ENCODE data around the gene SMIM8. TPM values are rescaled to one million over a fixed set of nuclear protein-coding genes. Genes with fewer than 3 reads are reported as not detected.

SMIM8 gene
- total RNA-seq, 1 donor from 2014 or later: 31.7 TPM

GRCh38 chr6:87375315-87375714, 52.9 kb downstream of the SMIM8 start:
- Histone ChIP-seq H3K9me3 (ENCODE audit: low read depth) (no peaks in the 10 kb centered on the region), H3K79me2 (ENCODE audit: low read depth) (no peaks in the 10 kb centered on the region), H2AFZ (replicated peaks) (no peak overlapping the region), H3K36me3 (no peaks in the 10 kb centered on the region), H3K4me2 (no peak overlapping the region), H3K9ac (no peak overlapping the region), H3K4me1 (no peaks in the 10 kb centered on the region), H3K27ac (no peak overlapping the region), H4K20me1 (ENCODE audit: low read depth) (no peaks in the 10 kb centered on the region), H3F3A (ENCODE audit: low read depth) (no peaks in the 10 kb centered on the region), H3K4me3 (no peak overlapping the region), H3K27me3 (no peaks in the 10 kb centered on the region)
- Mint-ChIP-seq H3K4me3 (no peak overlapping the region), H3K27ac (no peak overlapping the region), H3K36me3 (peaks cover 1% of the 10 kb centered on the region), H3K4me1 (no peaks in the 10 kb centered on the region), H3K27me3 (ENCODE audit: insufficient read depth, low read depth) (no peaks in the 10 kb centered on the region), H3K9me3 (no peaks in the 10 kb centered on the region)
- no peak for TF ChIP-seq CTCF (IDR thresholded peaks at IDR 0.05)
- TF ChIP-seq EZH2 (IDR thresholded peaks at IDR 0.05): no peak
- TF ChIP-seq EZH2phosphoT487 (IDR thresholded peaks at IDR 0.05): no peak
- no peak for DNase-seq (ENCODE audit: low spot score)

- H3K9me3 ChIP-seq (ENCODE audit: low read depth): no peaks in the 10 kb centered on the region
- DNase-seq (ENCODE audit: low spot score): no peak
- Mint-ChIP-seq H3K36me3 (peaks cover 1% of the 10 kb centered on the region), H3K27me3 (ENCODE audit: insufficient read depth, low read depth) (no peaks in the 10 kb centered on the region), H3K4me3 (no peak overlapping the region), H3K4me1 (no peaks in the 10 kb centered on the region), H3K27ac (no peak overlapping the region), H3K9me3 (no peaks in the 10 kb centered on the region)
- H3F3A ChIP-seq (ENCODE audit: low read depth): no peaks in the 10 kb centered on the region
- H2AFZ ChIP-seq (replicated peaks): no peak overlapping the region
- no peak overlapping the region for H3K4me3 ChIP-seq
- H4K20me1 ChIP-seq (ENCODE audit: low read depth): no peaks in the 10 kb centered on the region
- H3K4me1 ChIP-seq: no peaks in the 10 kb centered on the region
- no peaks in the 10 kb centered on the region for H3K79me2 ChIP-seq (ENCODE audit: low read depth)
- H3K27ac ChIP-seq: no peak overlapping the region
- no peak overlapping the region for H3K4me2 ChIP-seq
- H3K36me3 ChIP-seq: no peaks in the 10 kb centered on the region
- H3K9ac ChIP-seq: no peak overlapping the region
- TF ChIP-seq EZH2 (IDR thresholded peaks at IDR 0.05) (no peak), EZH2phosphoT487 (IDR thresholded peaks at IDR 0.05) (no peak), CTCF (IDR thresholded peaks at IDR 0.05) (no peak)
- no peaks in the 10 kb centered on the region for H3K27me3 ChIP-seq
Observed at GRCh38 chr6:87376643-87377042, 54.3 kb downstream of the SMIM8 start.

GRCh38 chr6:87378947-87379346, 56.6 kb downstream of the SMIM8 start:
- H3F3A ChIP-seq (ENCODE audit: low read depth): no peaks in the 10 kb centered on the region
- DNase-seq (ENCODE audit: low spot score): no peak
- no peak overlapping the region for H3K9ac ChIP-seq
- H3K4me1 ChIP-seq: no peaks in the 10 kb centered on the region
- Mint-ChIP-seq H3K4me3 (no peak overlapping the region), H3K9me3 (no peaks in the 10 kb centered on the region), H3K36me3 (peaks cover 1% of the 10 kb centered on the region), H3K27ac (no peak overlapping the region), H3K27me3 (ENCODE audit: insufficient read depth, low read depth) (no peaks in the 10 kb centered on the region), H3K4me1 (no peaks in the 10 kb centered on the region)
- no peak overlapping the region for H3K4me2 ChIP-seq
- no peak overlapping the region for H3K4me3 ChIP-seq
- no peaks in the 10 kb centered on the region for H4K20me1 ChIP-seq (ENCODE audit: low read depth)
- no peak overlapping the region for H3K27ac ChIP-seq
- no peaks in the 10 kb centered on the region for H3K79me2 ChIP-seq (ENCODE audit: low read depth)
- TF ChIP-seq CTCF (IDR thresholded peaks at IDR 0.05) (no peak), EZH2phosphoT487 (IDR thresholded peaks at IDR 0.05) (no peak), EZH2 (IDR thresholded peaks at IDR 0.05) (no peak)
- H3K9me3 ChIP-seq (ENCODE audit: low read depth): no peaks in the 10 kb centered on the region
- H3K36me3 ChIP-seq: no peaks in the 10 kb centered on the region
- no peak overlapping the region for H2AFZ ChIP-seq (replicated peaks)
- no peaks in the 10 kb centered on the region for H3K27me3 ChIP-seq

All from neural progenitor cell (in vitro differentiated cells).